Muscle of back (tissue), 13 donors: ENCODE results near the gene EPHA8. TPM values are rescaled to one million over a fixed set of nuclear protein-coding genes. Genes with fewer than 3 reads are reported as not detected.

Experiments
- DNase-seq, 3 donors: peaks; one replicate each; pipeline versions ENCODE4 v3.0.0 to v3.0.0-alpha.2; 2013
- long read RNA-seq, 9 donors: transcript quantifications; one replicate each; lab custom pipeline, GENCODE V29; 2026
- polyA plus RNA-seq, 10 donors: library from polyadenylated mRNA; unstranded; fragments of 120-200 nt; gene quantifications; one replicate each; pipeline ENCODE4 v1.2.1, GENCODE V29; 2013; ENCODE audit not compliant: insufficient read length in 10 of 10

Gene EPHA8
- polyA plus RNA-seq = under 1 TPM in 3 of 10 donors, not detected in 7; 0.04 to 0.08 (median 0.08) TPM
- long read RNA-seq, donor 1 = 0 reads
- long read RNA-seq, donor 2 = 0 reads
- long read RNA-seq, donor 3 = 0 reads
- long read RNA-seq, donor 4 = 0 reads
- long read RNA-seq, donor 5 = 0 reads
- long read RNA-seq, donor 6 = 0 reads
- long read RNA-seq, donor 7 = 0 reads
- long read RNA-seq, donor 8 = 0 reads
- long read RNA-seq, donor 9 = 0 reads

DNA sequence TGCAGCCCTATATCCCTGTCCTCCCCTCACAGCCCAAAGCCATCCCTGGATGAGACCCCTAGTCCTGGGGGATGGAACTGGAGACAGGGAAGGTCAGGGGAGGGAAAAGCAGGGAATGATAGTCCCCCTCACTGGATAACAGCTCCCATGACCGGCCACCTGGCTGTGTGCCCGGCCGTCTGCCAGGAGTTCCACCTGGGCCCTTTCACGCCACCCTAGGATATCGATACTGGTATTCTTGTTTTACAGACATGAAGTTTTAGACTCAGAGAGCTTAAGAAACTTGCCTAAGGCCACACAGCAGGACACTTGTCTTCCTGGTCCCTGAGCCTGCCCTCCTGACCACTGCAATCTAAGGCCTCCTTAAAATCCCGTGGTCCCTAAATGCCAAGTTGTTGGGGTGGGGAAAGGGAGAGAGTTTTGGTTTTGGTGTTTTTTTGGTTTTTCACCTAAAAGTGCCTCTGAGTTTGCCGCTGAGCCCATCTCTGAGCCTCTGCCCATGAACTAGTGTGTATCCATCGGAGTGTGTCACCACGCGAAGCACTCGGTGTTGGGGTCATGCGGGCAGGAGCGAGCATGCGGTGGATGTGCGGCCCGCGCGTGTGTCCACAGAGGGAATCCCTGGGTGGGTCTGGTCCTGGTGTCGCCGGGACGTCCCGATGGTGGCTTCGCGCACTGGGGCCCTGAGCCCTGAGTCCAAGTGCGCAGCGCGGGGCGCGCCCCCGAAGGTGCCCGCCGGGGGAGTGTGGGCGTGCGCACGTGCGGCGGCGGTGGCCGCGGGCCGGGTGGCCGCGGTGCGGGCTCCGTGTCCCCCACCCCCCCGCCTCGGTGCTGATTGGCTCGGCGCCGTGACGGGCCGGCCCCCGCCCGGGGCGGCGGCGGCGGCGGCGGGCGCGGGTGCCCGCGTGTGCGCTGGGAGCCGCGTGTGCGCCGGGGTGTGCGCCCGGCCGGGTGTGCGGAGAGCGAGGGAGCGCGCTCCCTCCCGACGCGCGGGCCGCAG lies at the start of gene EPHA8:
EPHA8 (plus strand) TSS at position 906 of the 1,000 bp plus-strand sequence. CDS start 147 bp downstream, outside the sequence.
- no peak for DNase-seq

DNA sequence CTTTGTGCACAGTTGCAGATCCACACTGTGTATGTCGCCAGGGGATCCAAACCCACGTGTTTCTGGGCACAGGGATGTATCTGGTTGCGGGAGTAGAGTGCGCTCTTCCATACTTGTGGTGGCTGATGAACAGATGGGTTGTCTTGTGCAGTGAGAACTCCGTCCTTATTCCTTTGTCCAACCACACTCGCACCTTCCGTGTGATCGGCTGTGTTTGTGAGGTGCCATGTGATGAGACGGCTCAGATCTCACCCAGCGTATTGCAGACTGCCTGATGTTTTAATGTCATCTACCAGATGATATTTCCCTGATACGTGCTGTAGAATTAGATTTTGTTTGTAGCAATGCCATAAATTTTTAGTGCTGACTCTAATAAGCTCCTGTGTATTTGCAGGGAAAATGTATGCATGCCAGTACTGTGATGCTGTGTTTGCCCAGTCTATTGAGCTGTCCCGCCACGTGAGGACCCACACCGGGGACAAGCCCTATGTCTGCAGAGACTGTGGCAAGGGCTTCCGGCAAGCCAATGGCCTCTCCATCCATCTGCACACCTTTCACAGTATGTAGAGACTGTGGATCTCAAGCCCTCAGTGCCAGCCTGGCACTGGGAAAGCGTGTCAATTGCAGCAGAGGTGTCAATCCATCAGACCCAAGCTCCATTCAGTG lies 46.2 kb upstream of the EPHA8 start:
- DNase-seq = no peak

DNA sequence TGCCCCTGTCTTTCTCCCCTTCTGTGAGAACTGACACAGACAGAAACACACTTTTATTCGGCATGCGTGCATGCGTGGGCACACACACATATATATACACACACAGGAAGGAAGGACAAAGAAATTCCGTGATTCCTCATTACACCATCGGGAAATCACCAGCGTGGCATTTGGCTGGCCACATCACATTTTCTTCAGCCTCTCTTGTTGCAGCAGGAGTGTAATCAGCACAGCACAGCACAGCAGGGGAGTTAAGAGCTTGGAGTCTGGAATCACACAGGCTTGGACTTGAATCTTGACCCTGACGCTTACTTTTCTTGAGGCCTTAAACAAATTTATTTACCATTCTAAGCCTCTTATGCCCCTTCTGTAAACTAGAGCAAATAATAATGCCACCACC lies 45.3 kb upstream of the EPHA8 start:
- DNase-seq = no peak

DNA sequence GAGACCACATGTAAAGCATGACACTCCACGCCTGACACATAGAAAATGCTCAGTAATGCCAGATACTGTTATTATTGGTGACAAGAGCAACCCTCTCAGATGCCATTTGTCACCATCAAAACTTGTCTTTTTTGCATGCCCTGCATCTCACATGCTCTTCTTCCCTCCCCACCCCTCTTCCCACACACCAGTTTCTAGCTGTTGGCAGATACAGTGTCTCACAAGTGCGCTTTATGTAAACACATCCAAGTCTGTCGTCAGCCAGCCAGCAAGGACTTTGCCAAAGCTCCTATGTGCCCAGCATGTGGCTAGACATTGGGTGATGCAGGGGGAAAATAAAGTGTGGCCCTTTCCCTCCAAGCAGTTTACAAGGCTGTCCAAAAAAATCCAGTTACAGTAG lies 44.9 kb upstream of the EPHA8 start:
- DNase-seq = no peak

DNA sequence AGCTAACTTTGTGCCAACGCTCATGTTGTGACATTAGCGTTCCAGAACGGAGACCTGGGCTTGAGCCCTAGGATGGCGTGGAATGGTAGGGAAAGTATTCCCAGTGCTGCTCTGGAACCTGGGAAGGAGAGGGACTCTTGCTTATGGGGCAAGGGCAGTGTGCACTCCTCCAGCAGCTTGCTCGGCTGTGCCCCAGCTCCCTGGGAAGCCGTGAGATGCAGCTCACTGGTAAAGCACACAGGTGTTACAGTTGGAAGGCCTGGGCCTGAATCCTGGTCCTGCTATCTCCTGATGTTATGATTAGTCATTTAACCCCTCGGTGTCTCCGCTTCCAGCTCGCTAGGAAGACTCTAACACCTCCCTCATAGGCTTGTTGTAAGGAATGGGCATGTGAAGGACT lies 42.4 kb upstream of the EPHA8 start:
- no peak for DNase-seq

DNA sequence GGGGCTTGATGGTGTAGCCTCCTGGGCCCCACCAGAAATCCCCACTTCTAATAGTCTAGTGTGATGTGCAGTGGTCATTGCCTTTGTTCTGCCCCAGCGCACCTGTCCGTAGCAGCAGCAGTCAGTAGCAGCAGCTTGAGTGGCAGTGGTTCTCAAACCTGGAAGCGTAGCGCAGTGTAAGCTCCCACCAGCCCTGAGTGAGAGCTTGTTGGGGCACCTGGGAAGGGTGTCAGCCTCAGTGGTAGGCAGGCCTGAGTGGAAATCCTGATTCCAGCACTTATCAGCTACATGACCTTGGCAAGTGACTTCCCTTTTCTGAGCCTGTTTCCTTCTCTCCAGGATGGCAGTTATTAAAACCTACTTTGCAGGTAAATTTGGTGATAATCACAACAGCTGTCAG lies 41.6 kb upstream of the EPHA8 start:
- no peak for DNase-seq

DNA sequence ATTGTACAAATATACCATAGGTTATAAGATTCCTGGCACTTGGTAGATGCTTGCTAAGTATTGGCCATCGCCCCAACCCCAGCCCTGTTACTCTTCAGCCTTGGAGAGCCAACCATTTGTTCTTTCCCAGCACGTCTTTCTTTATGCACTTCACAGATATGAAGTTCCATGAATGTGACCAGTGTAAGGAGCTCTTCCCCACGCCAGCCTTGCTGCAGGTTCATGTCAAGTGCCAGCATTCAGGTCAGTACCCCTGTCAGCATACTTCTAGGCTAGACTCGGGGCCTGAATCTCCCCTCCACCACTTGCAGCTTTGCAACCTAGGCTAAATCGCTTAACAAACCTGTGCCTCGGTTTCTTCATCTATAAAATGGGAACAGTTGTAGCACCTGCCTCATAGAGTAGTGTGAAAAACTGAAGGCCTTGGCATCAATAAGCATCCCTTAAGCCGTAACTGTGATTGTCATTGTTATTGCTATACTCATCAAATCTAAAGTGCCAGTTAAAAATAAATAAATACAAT lies 41.0 kb upstream of the EPHA8 start:
- DNase-seq = no peak

DNA sequence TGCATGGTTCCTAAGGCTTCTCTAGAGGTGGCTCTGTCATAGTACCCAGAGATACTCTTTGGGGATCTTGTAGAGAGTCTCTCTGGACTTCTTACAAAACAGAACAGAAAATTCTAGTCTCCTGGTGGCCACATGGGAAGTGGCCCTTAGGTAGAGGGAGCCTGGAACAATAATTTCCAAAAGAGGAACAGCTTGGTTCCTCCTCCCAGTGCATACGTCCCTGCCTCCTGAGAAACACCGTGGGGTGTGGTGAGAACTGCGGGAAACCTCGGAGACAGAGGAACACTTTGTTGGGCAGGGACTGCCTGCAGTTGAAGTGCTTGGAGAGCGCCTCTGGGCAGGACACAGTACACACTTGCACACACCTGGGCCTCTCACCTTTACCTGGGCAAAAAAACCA lies 38.8 kb upstream of the EPHA8 start:
- no peak for DNase-seq

DNA sequence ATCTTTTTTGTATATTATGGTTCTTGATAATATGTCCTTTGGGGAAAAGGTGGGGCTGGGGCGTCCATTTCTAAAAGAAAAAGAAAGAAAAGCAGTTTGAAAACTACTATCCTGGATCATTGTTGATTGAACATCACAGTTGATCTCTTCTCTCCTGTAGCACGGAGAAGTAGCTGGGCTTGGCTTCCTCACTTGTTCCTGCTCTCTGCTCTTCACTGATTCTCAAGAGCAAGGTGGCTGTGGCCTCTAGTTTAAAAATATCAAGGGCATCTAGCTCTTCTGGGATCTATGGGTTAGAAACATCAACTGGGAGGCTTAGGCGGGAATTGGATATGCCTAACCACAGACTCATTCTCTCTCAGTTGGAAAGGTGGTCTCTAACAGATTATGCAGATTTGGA lies 38.1 kb upstream of the EPHA8 start:
- DNase-seq = no peak

DNA sequence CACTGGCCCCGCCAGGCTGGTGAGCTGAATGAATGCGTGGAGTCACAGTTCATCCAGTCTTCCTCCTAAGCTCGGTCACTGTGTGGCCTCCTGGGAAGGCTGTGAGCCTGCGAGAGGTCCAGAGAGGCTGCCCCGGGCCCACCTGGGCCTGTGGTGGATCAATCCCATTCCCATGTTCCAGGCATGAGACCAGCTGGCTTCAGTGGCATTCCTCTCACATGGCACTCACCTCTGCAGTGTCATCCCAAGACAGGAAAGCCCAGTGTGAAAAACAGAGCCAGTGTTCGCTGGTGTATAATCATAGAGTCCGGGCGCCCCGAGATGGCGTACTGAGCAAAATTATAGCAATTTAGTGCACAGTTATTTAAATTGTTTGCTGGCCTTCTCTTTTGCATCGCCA lies 37.6 kb upstream of the EPHA8 start:
- no peak for DNase-seq

DNA sequence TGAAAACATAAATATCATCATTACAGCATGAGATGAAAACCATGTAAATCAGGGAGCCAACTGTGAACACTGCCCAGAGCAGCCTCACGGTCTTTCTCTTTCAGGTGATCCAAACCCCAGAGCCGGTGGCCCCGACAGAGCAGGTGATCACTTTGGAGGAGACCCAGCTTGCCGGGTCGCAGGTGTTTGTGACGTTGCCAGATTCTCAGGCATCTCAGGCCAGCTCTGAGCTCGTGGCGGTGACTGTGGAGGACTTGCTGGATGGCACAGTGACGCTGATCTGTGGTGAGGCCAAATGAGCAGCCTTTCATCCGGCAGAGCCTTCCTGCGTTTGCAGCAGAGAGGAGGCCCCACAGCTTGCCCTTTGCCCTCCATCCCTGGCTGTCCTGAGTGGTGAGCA lies 37.2 kb upstream of the EPHA8 start:
- no peak for DNase-seq

DNA sequence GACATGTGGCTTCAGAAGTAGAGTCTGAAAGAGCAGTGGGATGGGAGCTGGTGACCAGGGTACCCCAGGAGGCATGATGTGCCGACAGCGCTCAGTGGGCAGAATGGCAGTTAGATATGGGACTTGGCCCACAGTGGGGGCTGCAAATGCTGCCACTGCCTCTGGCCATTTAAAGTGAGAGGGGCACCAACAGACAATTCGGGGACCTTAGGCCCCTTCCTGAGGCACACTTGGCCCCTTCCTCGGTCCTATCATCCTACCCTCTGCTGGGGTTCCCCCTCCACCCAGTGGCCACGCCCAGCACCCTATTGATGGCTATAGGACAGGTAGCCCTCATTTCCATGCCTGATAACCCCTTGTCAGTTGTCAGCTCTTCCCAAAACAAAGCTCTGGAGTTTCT lies 36.6 kb upstream of the EPHA8 start:
- DNase-seq = no peak

DNA sequence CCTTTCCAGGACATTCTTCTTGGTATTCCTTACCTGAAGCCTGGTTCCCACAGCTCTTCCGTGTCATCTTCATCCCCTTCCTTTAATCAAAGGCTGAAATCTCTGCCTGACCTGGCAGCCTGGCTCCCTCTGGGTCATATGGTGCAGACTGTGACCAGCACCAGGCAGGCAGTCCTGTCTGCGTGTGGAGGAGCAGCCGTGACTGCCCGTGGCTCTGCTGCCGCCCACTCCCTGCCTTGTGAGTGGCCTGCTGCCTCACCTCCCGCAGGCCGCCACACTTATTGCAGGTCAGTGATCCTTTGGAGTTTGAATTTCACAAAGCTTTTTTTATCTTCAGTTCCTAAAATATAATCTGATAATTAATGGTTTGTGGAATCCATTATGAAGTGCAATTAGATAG lies 36.2 kb upstream of the EPHA8 start:
- DNase-seq = no peak

DNA sequence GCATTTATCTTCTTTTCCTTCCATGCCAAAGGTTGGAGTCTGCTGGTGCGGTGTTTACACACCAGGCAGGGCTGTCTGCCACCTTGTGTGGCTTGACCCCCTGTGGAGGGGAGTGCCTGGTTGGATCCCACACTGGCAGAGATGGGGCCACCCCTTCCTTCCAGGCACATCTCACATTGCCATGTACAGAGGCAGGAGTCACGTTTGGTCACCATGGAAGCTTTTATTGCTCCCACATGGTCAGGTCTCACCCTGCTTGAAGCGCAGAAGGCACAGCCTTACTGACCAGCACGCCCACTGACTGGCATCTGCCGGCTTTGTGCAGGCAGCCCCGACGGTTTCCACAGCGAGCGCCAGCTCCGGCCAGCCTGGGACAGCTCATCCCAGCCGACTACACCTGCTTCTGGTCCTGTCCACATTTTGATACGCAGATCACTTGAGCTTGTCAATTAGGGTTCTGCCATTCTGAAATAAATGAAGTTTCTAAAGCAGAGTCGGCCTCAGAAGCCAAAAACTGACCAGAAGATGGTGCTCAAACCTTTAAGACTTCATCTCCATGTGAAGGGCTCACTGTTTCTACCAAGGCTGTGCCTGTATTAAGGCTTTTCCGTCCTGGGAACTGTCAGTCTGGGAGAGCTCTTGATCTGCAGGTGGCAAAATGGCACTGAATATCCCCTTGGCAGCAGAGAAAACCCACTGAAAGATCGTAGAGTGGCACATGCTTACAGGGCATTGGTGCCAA lies 35.6 kb upstream of the EPHA8 start:
- peak in 2 of 3 donors; percentile 24 to 64 for DNase-seq

DNA sequence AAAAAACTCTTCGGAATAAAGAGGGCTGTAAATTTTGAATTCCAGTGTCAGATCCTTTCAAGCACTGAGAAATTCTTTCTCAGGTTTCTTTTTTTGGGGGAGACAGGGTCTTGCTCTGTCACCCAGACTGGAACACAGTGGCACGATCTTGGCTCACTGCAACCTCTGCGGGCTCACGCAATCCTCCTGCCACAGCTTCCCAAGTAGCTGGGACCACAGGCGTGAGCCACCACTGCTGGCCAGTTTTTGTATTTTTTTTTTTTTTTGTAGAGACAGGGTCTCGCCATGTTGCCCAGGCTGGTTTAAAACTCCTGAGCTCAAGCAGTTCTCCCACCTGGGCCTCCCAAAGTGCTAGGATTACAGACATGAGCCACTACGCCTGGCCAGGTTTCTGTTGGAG lies 34.8 kb upstream of the EPHA8 start:
- no peak for DNase-seq

DNA sequence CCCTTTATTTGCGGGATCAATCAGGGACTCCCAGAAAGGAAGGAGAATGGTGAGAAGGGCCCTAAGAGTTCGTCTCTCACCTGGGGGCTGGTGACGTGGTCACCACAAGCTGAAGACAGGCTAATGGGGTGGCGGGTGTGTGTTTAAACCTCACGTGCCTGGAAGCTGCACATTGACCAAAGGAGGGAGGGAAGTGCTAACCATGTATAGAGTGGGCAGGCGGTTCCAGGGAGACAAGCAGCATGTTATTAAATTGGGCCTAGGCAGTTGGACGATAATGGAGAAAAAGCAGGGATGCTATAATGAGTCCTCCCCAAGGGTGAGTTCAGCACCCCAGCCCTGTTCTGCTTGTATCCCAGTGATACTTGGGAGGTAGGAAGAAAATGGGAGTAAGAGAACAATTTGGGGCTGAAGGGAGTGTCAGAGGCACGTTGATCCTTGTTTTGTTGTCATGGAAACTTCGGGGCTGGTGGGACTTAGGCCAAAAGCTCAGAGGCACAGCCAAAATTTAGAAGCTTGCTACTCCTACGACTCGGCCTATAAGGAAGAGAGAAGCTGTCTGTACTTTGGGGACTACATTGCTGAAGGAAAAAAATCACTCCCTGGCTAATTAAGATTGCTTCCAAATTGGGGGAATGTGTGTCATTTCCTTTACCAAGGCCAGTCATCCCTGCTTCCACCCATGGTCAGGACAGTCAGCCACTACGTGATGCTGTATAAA lies 33.2 kb upstream of the EPHA8 start:
- peak; percentile 70 to 95 (median 91) for DNase-seq

DNA sequence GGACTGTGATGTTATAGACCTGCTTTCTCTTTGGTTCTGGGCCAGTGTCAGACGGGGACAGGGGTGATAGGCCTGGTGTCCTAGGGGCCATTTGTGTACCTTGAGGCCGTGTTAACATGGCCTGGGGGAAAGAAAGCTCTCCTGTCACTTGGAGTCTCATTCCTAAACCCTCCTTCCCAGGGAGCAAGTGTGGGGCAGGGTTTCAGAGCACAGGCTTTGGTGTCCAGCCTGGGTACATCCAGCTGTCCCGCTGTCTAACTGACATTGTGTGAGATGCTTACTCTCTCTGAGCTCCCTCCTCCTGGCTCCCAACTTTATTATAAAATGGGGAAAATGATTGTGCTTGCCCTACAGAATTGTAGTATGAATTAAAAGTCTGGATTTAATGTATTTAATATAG lies 32.6 kb upstream of the EPHA8 start:
- DNase-seq = peak in 2 of 3 donors; percentile 10 to 38

DNA sequence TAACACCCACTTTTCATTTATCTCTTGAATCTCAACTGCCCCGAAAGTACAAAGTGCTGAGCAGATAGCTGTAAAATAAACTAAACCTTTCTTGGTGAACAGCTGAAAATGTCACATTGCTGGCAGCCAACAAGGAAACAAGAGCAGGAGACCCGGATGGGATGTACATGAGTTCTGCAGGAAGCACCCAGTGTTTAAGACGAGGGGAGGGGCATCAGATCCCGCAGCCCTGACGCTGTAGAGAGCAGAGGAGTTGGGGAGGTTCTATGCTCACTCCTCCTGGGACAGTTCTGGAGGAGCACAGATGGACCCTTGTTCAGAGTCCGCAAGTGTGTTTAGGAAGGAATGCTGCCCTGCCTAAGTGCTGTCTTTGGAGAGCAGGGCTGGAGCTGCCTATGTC lies 32.0 kb upstream of the EPHA8 start:
- DNase-seq = peak; percentile 28 to 79 (median 32)

DNA sequence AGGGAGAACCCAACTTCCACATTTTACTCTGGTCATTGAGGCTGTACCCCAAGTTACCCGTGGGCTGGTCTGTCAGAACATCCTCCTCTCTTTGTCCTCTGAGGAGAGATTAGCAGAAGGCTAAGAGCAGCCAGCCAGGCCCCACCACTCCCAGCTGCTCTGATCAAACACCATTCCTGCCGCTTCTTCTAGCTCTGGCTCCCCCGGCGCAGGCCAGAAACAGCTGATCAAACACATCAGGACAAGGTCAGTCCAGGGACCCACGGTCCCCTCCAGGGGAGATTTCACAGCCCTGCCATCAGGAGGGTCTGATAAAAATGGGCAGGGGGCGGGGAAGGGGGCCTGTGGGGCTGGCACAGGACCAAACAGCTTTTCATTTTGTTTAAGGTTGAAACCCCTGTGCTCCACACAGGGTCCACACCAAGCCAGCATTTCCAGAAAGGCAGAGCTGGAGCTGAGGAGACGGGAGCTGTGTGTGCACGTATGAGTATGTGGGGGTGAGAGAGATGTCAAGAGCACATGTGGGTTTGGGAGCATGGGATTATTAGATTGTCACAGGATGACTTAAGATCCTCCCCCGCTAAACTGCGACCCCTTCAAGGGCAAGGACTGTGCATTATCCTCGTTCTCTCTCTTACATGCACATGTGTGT lies 29.9 kb upstream of the EPHA8 start:
- DNase-seq = peak in 1 of 3 donors; percentile 31

DNA sequence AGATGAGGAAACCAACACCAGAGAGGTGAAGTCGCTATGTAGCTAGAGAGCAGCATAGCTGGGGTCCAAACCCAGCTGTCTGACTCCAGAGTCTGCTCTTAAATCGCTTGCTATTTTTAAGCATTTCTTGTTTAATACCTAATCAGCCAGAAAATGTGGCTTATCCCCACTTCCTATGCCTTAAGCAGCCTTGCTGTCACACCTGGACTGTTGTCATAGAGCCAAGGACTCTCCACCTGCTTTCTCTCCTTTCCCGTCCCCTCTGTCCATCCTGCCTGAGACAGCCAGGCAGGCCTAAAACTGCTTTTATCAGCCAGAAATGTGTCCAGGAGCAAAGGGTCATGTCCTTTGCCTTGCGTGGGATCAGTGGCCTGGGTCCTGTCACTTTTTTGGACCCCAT lies 28.3 kb upstream of the EPHA8 start:
- DNase-seq = no peak
